GM12878 (cell line): ENCODE results near the gene PHF14. TPM values are rescaled to one million over a fixed set of nuclear protein-coding genes. Genes with fewer than 3 reads are reported as not detected.
"Not testable (repeated sequence)": the region's sequence is repeated elsewhere in the genome, so short reads cannot be mapped to it uniquely, and the experiment has no call there.

Experiments
- ATAC-seq: fragments of 200-7000 bp; cut with Tn5 transposase; 3 replicates; pipeline ENCODE4 v1.9.1; 2020; ENCODE audit warnings: mild to moderate bottlenecking, moderate library complexity
- BruUV-seq: library from RNA; stranded (reverse); fragments of 400-500 nt; replicated peaks from 2 replicates; lab custom pipeline; 2021; lab: Mats Ljungman, UMichigan
- CTCF ChIA-PET: fragments of 300-600 bp; sonication (Branson Sonifier 250); formaldehyde crosslinking; extraction: SDS; loops from one replicate; lab custom pipeline; 2021; ENCODE audit warnings: inconsistent platforms; lab: Yijun Ruan, JAX
- POLR2A ChIA-PET: fragments of 350-600 bp; formaldehyde crosslinking; extraction: SDS; loops from one replicate; lab custom pipeline; 2021; ENCODE audit warnings: inconsistent platforms; lab: Charles Lee
- RAD21 ChIA-PET: fragments of 300-600 bp; sonication (Branson Sonifier 250); formaldehyde crosslinking; loops from one replicate; lab custom pipeline; 2023; ENCODE audit warnings: antibody characterized with exemption; ENCODE audit not compliant: unreplicated experiment; lab: Charles Lee
- SMC1A ChIA-PET: fragments of 300-600 bp; sonication (Branson Sonifier 250); formaldehyde crosslinking; loops from one replicate; lab custom pipeline; 2023; ENCODE audit not compliant: unreplicated experiment, uncharacterized antibody; lab: Charles Lee
- DNase-seq: peaks from one replicate; pipeline ENCODE4 v3.0.0-alpha.2; 2011; ENCODE audit warnings: low read depth, low spot score
- FAIRE-seq: peaks from 3 replicates; lab custom pipeline; 2011; peaks lifted over from hg19 to GRCh38; lab: Jason Lieb, UNC
- H2AFZ ChIP-seq: 2 replicates; pipeline ENCODE4 v1.6.0; 2011; ENCODE audit warnings: low read depth, low read length, control low read depth; ENCODE audit not compliant: control insufficient read depth
- H3K27ac ChIP-seq: 2 replicates; pipeline ENCODE4 v1.5.1; 2011; ENCODE audit warnings: control low read depth; ENCODE audit not compliant: control insufficient read depth, insufficient read depth
- H3K27me3 ChIP-seq, 2 experiments: replicated peaks in 1 of 2; 2 replicates each; pipeline versions ENCODE4 v1.6.0 to v1.6.1; 2011; ENCODE audit warnings: low read length in 1 of 2; ENCODE audit not compliant: control insufficient read depth in 2 of 2, insufficient read depth in 2 of 2
- H3K36me3 ChIP-seq, 2 experiments: 2 replicates each; pipeline ENCODE4 v1.5.1; 2011; ENCODE audit warnings: low read length in 1 of 2; ENCODE audit not compliant: control insufficient read depth in 2 of 2, insufficient read depth in 2 of 2
- H3K4me1 ChIP-seq: 2 replicates; pipeline ENCODE4 v1.6.1; 2011; ENCODE audit warnings: mild to moderate bottlenecking, low read length, moderate library complexity, mixed read lengths; ENCODE audit not compliant: control insufficient read depth, insufficient read depth
- H3K4me2 ChIP-seq: 2 replicates; pipeline ENCODE4 v1.6.0; 2011; ENCODE audit warnings: control low read depth; ENCODE audit not compliant: control insufficient read depth, insufficient read depth
- H3K4me3 ChIP-seq: fragments of 200-600 bp; sonication (generic); 2 replicates; pipeline ENCODE4 v1.5.1; 2016
- H3K79me2 ChIP-seq: 2 replicates; pipeline ENCODE4 v1.6.0; 2011; ENCODE audit warnings: low read length; ENCODE audit not compliant: control insufficient read depth, insufficient read depth
- H3K9ac ChIP-seq: 2 replicates; pipeline ENCODE4 v1.8.0; 2011; ENCODE audit warnings: low read length, control low read depth, mixed read lengths; ENCODE audit not compliant: control insufficient read depth, insufficient read depth
- H3K9me3 ChIP-seq: replicated peaks from 3 replicates; pipeline ENCODE4 v1.5.1; 2011; ENCODE audit warnings: mild to moderate bottlenecking, low read length; ENCODE audit not compliant: control insufficient read depth, insufficient read depth
- H4K20me1 ChIP-seq: 2 replicates; pipeline ENCODE4 v1.6.0; 2011; ENCODE audit not compliant: control insufficient read depth, insufficient read depth
- CHD4 ChIP-seq: fragments of 200-600 bp; sonication (generic); IDR thresholded peaks from 2 replicates; pipeline ENCODE4 v1.6.1; 2016; ENCODE audit warnings: mild to moderate bottlenecking
- IKZF1 ChIP-seq: fragments of 450-650 bp; conservative IDR thresholded peaks from 2 replicates; pipeline ENCODE4 v1.6.1; 2017; ENCODE audit warnings: antibody characterized with exemption, mild to moderate bottlenecking
- IKZF2 ChIP-seq, 2 experiments: fragments of 450-650 bp; IDR thresholded peaks; 2 replicates each; pipeline ENCODE4 v1.6.1; 2017; ENCODE audit warnings: mild to moderate bottlenecking in 2 of 2, moderate library complexity in 2 of 2
- KLF5 ChIP-seq: fragments of 450-650 bp; IDR thresholded peaks from 2 replicates; pipeline ENCODE4 v1.6.1; 2014; ENCODE audit warnings: mild to moderate bottlenecking; ENCODE audit not compliant: partially characterized antibody
- RFX5 ChIP-seq: IDR thresholded peaks from 2 replicates; pipeline ENCODE4 v1.6.1; 2011; ENCODE audit warnings: low read depth, low read length, improper control_type of control experiment
- ZNF207 ChIP-seq: fragments of 450-650 bp; IDR thresholded peaks from 2 replicates; pipeline ENCODE4 v1.6.1; 2014; ENCODE audit warnings: antibody characterized with exemption, mild to moderate bottlenecking, borderline replicate concordance
- WGBS: methylation state at CpG from one replicate; pipeline ENCODE4 v1.1.6; 2016; ENCODE audit warnings: low lambda C conversion rate; ENCODE audit not compliant: insufficient replicate concordance, insufficient coverage; ENCODE audit errors: missing lambda C conversion rate; 5-methylcytosine and 5-hydroxymethylcytosine counted together
- in situ Hi-C: fragments of 300-500 bp; cut with MboI; formaldehyde crosslinking; loops from 9 replicates; pipeline ENCODE4 v1.14.3; 2018; ENCODE audit warnings: mixed read lengths
- intact Hi-C: fragments of 100-400 bp; cut with micrococcal nuclease; formaldehyde crosslinking; loops from one replicate; pipeline ENCODE4 v1.14.2; 2022; ENCODE audit not compliant: unreplicated experiment
- polyA plus RNA-seq, 11 experiments: library from polyadenylated mRNA; depleted of rRNA in 4 of 11; unstranded in 6 of 11; stranded (reverse) in 5 of 11; fragments of >200 nt; fragmentation: Nextera tagmentation in 4 of 11; fragmentation: Illumina TruSeq in 1 of 11; extraction: Ambion mirVana in 4 of 11; extraction: Trizol in 1 of 11; gene quantifications; 1 replicate in 1 of 11; 2 replicates in 10 of 11; pipeline versions ENCODE4 v1.2.1 to v1.2.3, GENCODE V29; 2011 to 2016; ENCODE audit warnings: inconsistent platforms in 2 of 11, missing spikeins in 2 of 11, low read depth in 1 of 11
- total RNA-seq, 4 experiments: library from RNA; depleted of rRNA in 3 of 4; stranded (reverse); fragments of >200 nt in 3 of 4; fragmentation: Illumina TruSeq in 1 of 4; extraction: Trizol in 1 of 4; gene quantifications; 2 replicates each; pipeline versions ENCODE4 v1.2.1 to v1.2.3, GENCODE V29; 2013 to 2021

Gene PHF14
- total and polyA plus RNA-seq, 10 of the 15 experiments (the other 5 are each of a cell fraction or from before 2014, with no cell fraction given): 21.3 to 47.1 (median 29.9) TPM

- no peaks in the 10 kb centered on the region for H4K20me1 ChIP-seq
- intact Hi-C loops (no loop called here), in situ Hi-C loops (no loop called here)
- H3K27ac ChIP-seq: no peak overlapping the region
- 95% methylated on average over 3 of the region's 3 CpGs for WGBS
- peaks cover 21% of the 10 kb centered on the region for H3K79me2 ChIP-seq
- no peaks in the 10 kb centered on the region for H3K27me3 ChIP-seq
- BruUV-seq: no TSS peak
- H3K9me3 ChIP-seq: peaks cover 1% of the 10 kb centered on the region; the same call in 2 of the 3 replicates
- ChIA-PET CTCF (interaction anchor here (1.3 kb wide), 1 partner anchor 18 kb away, joined by 3 read pairs; no protein-coding TSS in a partner anchor), SMC1A (interaction anchor here (0.7 kb wide), 1 partner anchor 75 kb away, joined by 3 read pairs; no protein-coding TSS in a partner anchor), RAD21 (interaction anchor here (0.8 kb wide), 1 partner anchor 40 kb away, joined by 3 read pairs; no protein-coding TSS in a partner anchor), POLR2A (no interaction called here)
- H2AFZ ChIP-seq: no peak overlapping the region
- TF ChIP-seq RFX5 (no peak), CHD4 (no peak), ZNF207 (no peak), KLF5 (no peak), IKZF1 (no peak), IKZF2 (IDR thresholded peaks at IDR 0.05) (no peak)
- ATAC-seq (peak; percentile 56), DNase-seq (no peak), FAIRE-seq (no peak)
- H3K4me3 ChIP-seq: no peak overlapping the region; the same call in 1 of the 2 replicates
- H3K9ac ChIP-seq: no peak overlapping the region
- H3K4me1 ChIP-seq: no peaks in the 10 kb centered on the region
- H3K4me2 ChIP-seq: no peak overlapping the region
- peaks cover 0 to 5% of the 10 kb centered on the region in 2 experiments; a peak in 2 of 4 replicates for H3K36me3 ChIP-seq
These were observed 7.6 kb downstream of the PHF14 start for GRCh38 chr7:10981317-10981716.

DNA sequence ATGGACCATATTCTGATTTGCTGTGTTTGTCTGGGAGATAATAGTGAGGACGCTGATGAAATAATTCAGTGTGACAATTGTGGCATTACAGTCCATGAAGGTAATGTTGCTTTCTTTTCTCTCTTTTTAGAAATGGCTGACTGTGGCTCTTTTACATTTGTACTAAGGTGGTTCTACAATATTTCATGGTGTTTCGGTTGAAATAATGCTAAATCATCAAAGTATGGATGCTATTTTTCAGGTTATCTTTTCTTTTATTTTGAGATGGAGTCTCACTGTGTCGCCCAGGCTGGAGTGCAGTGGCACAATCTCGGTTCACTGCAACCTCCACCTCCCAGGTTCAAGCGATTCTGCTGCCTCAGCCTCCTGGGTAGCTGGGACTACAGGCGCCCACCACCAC is 17.1 kb downstream of the PHF14 start:
- H3K4me3 ChIP-seq, H3K9me3 ChIP-seq, ATAC-seq, H3K27ac ChIP-seq, intact Hi-C loops, H2AFZ ChIP-seq, FAIRE-seq, RAD21 ChIA-PET, H3K27me3 ChIP-seq, BruUV-seq, in situ Hi-C loops, H4K20me1 ChIP-seq, H3K79me2 ChIP-seq, H3K36me3 ChIP-seq, H3K9ac ChIP-seq, H3K4me2 ChIP-seq, DNase-seq, H3K4me1 ChIP-seq: not testable (repeated sequence)
- WGBS: 96% methylated on average over 6 of the region's 6 CpGs
- SMC1A ChIA-PET: interaction anchor here (1.4 to 1.6 kb wide), 2 partner anchors 11 to 49 kb away, joined by 3 to 5 read pairs; no protein-coding TSS in a partner anchor
- POLR2A ChIA-PET: interaction anchor here (1.2 kb wide), 1 partner anchor 13 kb away, joined by 4 read pairs; no protein-coding TSS in a partner anchor
- CTCF ChIA-PET: interaction anchor here (0.8 to 1.6 kb wide), 3 partner anchors 8 to 113 kb away, joined by 3 to 4 read pairs (median 3); no protein-coding TSS in a partner anchor

DNA sequence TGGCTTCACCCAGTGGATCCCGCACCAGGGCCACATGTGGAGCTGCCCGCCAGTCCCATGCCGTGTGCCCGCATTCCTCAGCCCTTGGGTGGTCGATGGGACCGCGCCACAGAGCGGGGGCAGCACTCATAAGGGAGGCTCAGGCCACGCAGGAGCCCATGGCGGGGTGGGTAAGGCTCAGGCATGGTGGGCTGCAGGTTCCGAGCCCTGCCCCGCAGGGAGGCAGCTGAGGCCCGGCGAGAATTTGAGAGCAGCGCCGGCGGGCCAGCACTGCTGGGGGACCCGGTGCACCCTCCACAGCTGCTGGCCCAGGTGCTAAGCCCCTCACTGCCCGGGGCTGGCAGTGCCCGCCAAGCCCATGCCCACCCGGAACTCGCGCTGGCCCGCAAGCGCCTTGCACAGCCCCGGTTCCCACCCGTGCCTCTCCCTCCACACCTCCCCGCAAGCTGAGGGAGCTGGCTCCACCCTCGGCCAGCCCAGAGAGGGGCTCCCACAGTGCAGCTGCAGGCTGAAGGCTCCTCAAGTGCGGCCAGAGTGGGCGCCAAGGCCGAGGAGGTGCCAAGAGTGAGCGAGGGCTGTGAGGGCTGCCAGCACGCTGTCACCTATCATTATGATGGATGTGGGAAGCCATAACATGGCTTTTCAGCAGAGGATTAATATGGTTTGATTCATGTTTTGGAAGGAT is 22.0 kb downstream of the PHF14 start:
- WGBS: over 99% methylated on average over 31 of the region's 34 CpGs
- H4K20me1 ChIP-seq, H3K27ac ChIP-seq, FAIRE-seq, H3K4me3 ChIP-seq, H3K27me3 ChIP-seq, H3K4me2 ChIP-seq, H2AFZ ChIP-seq, H3K9ac ChIP-seq, H3K36me3 ChIP-seq, ATAC-seq, intact Hi-C loops, BruUV-seq, DNase-seq, in situ Hi-C loops, SMC1A ChIA-PET, POLR2A ChIA-PET, H3K4me1 ChIP-seq, RAD21 ChIA-PET, H3K79me2 ChIP-seq, H3K9me3 ChIP-seq: not testable (repeated sequence)
- CTCF ChIA-PET: interaction anchor here (0.6 kb wide), 1 partner anchor 10 kb away, joined by 3 read pairs; no protein-coding TSS in a partner anchor
